Keratinocyte (primary cell): ENCODE data around the gene MOAP1. TPM values are rescaled to one million over a fixed set of nuclear protein-coding genes. Genes with fewer than 3 reads are reported as not detected.

Experiments
- DNase-seq: peaks from one replicate; pipeline ENCODE4 v3.0.0-alpha.2; 2011; ENCODE audit warnings: low read depth, missing footprints, low spot score
- FAIRE-seq: peaks from 2 replicates; lab custom pipeline; 2011; peaks lifted over from hg19 to GRCh38; lab: Jason Lieb, UNC
- H2AFZ ChIP-seq: 2 replicates; pipeline ENCODE4 v1.6.0; 2012; ENCODE audit warnings: low read length, control low read depth, inconsistent platforms; ENCODE audit not compliant: control insufficient read depth
- H3K27ac ChIP-seq: 2 replicates; pipeline ENCODE4 v1.5.1; 2011; ENCODE audit warnings: low read length; ENCODE audit not compliant: control insufficient read depth, insufficient read depth
- H3K27me3 ChIP-seq: 3 replicates; pipeline ENCODE4 v1.6.0; 2011; ENCODE audit warnings: low read length; ENCODE audit not compliant: control insufficient read depth, insufficient read depth; ENCODE audit errors: extremely low read depth
- H3K36me3 ChIP-seq, 2 experiments: 2 replicates in 1 of 2; 3 replicates in 1 of 2; pipeline ENCODE4 v1.5.1; 2011; ENCODE audit warnings: low read length in 2 of 2, mild to moderate bottlenecking in 1 of 2; ENCODE audit not compliant: control insufficient read depth in 2 of 2, insufficient read depth in 2 of 2; ENCODE audit errors: extremely low read depth in 1 of 2
- H3K4me1 ChIP-seq: 3 replicates; pipeline ENCODE4 v1.5.1; 2011; ENCODE audit warnings: low read length; ENCODE audit not compliant: control insufficient read depth, insufficient read depth; ENCODE audit errors: extremely low read depth
- H3K4me2 ChIP-seq: 3 replicates; pipeline ENCODE4 v1.6.0; 2011; ENCODE audit warnings: low read depth, low read length; ENCODE audit not compliant: control insufficient read depth, insufficient read depth; ENCODE audit errors: extremely low read depth
- H3K4me3 ChIP-seq, 3 experiments: fragments of 200-600 bp in 1 of 3; sonication (generic) in 1 of 3; 2 replicates in 2 of 3; 3 replicates in 1 of 3; pipeline ENCODE4 v1.5.1; 2011 to 2016; ENCODE audit warnings: low read length in 3 of 3, mild to moderate bottlenecking in 3 of 3, control low read depth in 2 of 3, inconsistent platforms in 1 of 3, low read depth in 1 of 3, mixed read lengths in 1 of 3, mixed run types in 1 of 3, moderate library complexity in 1 of 3; ENCODE audit not compliant: control insufficient read depth in 2 of 3, insufficient read depth in 2 of 3; ENCODE audit errors: extremely low read depth in 1 of 3
- H3K79me2 ChIP-seq: 2 replicates; pipeline ENCODE4 v1.6.0; 2012; ENCODE audit warnings: low read length; ENCODE audit not compliant: control insufficient read depth, insufficient read depth
- H3K9ac ChIP-seq: 3 replicates; pipeline ENCODE4 v1.6.0; 2011; ENCODE audit warnings: low read length; ENCODE audit not compliant: control insufficient read depth, insufficient read depth; ENCODE audit errors: extremely low read depth
- H3K9me1 ChIP-seq: 3 replicates; pipeline ENCODE4 v1.6.0; 2011; ENCODE audit warnings: low read length; ENCODE audit not compliant: control insufficient read depth, insufficient read depth; ENCODE audit errors: extremely low read depth
- H3K9me3 ChIP-seq: 2 replicates; pipeline ENCODE4 v1.5.1; 2012; ENCODE audit warnings: low read depth, low read length; ENCODE audit not compliant: control insufficient read depth
- H4K20me1 ChIP-seq: 3 replicates; pipeline ENCODE4 v1.6.0; 2011; ENCODE audit warnings: low read length; ENCODE audit not compliant: control insufficient read depth, insufficient read depth; ENCODE audit errors: extremely low read depth
- EZH2 ChIP-seq: IDR thresholded peaks from one replicate; pipeline ENCODE4 v1.6.1; 2012; ENCODE audit warnings: inconsistent platforms, mild to moderate bottlenecking, low read length, moderate library complexity
- dilution Hi-C: fragments of 300-500 bp; cut with MboI; formaldehyde crosslinking; loops from one replicate; pipeline ENCODE4 v1.7.0; 2020; ENCODE audit warnings: low sequenced_read_pairs; ENCODE audit not compliant: extremely low pct_ligation_motif_present
- polyA plus RNA-seq, 5 experiments: library from polyadenylated mRNA; depleted of rRNA in 3 of 5; stranded (reverse) in 3 of 5; stranded (forward) in 1 of 5; unstranded in 1 of 5; fragments of >200 nt; gene quantifications; 1 replicate in 1 of 5; 2 replicates in 3 of 5; 3 replicates in 1 of 5; pipeline versions ENCODE4 v1.2.1 to v1.2.3, GENCODE V29; 2011 to 2012; ENCODE audit warnings: missing spikeins in 2 of 5, low read depth in 1 of 5, low replicate concordance in 1 of 5
- TF ChIP-seq, protein P1 (sequence below), 3 experiments: IDR thresholded peaks in 1 of 3; conservative IDR thresholded peaks in 1 of 3; optimal IDR thresholded peaks in 1 of 3; 2 replicates in 2 of 3; 3 replicates in 1 of 3; pipeline versions ENCODE3 to v1.5.1; 2011; ENCODE audit warnings: low read length in 3 of 3, mild to moderate bottlenecking in 3 of 3, moderate library complexity in 2 of 3, control low read depth in 1 of 3, inconsistent platforms in 1 of 3; ENCODE audit not compliant: insufficient read depth in 2 of 3; ENCODE audit errors: extremely low read depth in 1 of 3

The MOAP1 gene
- polyA plus RNA-seq, 1 donor (not counting 4 experiments of a cell fraction or from before 2014, with no cell fraction given): 17.2 TPM

DNA sequence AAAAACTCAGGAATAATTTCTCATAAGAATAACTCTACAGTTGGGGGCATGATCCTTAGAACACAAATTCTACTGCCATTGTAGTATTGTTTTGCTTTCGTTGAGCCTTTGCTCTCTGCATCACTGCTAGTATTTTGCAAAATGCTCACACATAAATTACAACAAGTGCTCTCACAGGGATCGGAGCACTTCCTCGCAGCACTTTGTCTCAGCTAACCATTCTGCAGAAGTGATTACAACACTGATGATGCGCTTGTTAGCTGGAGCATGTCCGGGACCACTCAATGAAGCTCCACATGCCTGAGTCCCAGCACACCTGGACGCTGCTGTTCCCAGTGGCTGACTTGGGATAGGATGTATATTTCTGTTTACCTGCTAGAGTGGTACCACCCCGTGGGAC, 31.6 kb downstream of the MOAP1 start:
- no peaks in the 10 kb centered on the region for H4K20me1 ChIP-seq
- peaks cover 15% of the 10 kb centered on the region for H3K4me1 ChIP-seq
- no peaks in the 10 kb centered on the region for H3K9me3 ChIP-seq
- no peaks in the 10 kb centered on the region for H3K27me3 ChIP-seq
- H3K9ac ChIP-seq: no peak overlapping the region
- no peak for DNase-seq
- H3K36me3 ChIP-seq: no peaks in the 10 kb centered on the region
- no peaks in the 10 kb centered on the region for H3K9me1 ChIP-seq
- no peak for TF ChIP-seq EZH2
- TF ChIP-seq, protein P1, sequence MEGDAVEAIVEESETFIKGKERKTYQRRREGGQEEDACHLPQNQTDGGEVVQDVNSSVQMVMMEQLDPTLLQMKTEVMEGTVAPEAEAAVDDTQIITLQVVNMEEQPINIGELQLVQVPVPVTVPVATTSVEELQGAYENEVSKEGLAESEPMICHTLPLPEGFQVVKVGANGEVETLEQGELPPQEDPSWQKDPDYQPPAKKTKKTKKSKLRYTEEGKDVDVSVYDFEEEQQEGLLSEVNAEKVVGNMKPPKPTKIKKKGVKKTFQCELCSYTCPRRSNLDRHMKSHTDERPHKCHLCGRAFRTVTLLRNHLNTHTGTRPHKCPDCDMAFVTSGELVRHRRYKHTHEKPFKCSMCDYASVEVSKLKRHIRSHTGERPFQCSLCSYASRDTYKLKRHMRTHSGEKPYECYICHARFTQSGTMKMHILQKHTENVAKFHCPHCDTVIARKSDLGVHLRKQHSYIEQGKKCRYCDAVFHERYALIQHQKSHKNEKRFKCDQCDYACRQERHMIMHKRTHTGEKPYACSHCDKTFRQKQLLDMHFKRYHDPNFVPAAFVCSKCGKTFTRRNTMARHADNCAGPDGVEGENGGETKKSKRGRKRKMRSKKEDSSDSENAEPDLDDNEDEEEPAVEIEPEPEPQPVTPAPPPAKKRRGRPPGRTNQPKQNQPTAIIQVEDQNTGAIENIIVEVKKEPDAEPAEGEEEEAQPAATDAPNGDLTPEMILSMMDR (optimal IDR thresholded peaks at IDR 0.05 in 1 of 3, IDR thresholded peaks at IDR 0.05 in 1 of 3, conservative IDR thresholded peaks at IDR 0.05 in 1 of 3; ENCODE audit: extremely low read depth in 1 of 3, insufficient read depth in 2 of 3, low read length in 3 of 3): no peak
- H2AFZ ChIP-seq: no peak overlapping the region
- H3K4me2 ChIP-seq: no peak overlapping the region
- dilution Hi-C loops: no loop called here
- H3K79me2 ChIP-seq: no peaks in the 10 kb centered on the region
- H3K4me3 ChIP-seq: no peak overlapping the region
- H3K27ac ChIP-seq: no peak overlapping the region
- no peak for FAIRE-seq

DNA sequence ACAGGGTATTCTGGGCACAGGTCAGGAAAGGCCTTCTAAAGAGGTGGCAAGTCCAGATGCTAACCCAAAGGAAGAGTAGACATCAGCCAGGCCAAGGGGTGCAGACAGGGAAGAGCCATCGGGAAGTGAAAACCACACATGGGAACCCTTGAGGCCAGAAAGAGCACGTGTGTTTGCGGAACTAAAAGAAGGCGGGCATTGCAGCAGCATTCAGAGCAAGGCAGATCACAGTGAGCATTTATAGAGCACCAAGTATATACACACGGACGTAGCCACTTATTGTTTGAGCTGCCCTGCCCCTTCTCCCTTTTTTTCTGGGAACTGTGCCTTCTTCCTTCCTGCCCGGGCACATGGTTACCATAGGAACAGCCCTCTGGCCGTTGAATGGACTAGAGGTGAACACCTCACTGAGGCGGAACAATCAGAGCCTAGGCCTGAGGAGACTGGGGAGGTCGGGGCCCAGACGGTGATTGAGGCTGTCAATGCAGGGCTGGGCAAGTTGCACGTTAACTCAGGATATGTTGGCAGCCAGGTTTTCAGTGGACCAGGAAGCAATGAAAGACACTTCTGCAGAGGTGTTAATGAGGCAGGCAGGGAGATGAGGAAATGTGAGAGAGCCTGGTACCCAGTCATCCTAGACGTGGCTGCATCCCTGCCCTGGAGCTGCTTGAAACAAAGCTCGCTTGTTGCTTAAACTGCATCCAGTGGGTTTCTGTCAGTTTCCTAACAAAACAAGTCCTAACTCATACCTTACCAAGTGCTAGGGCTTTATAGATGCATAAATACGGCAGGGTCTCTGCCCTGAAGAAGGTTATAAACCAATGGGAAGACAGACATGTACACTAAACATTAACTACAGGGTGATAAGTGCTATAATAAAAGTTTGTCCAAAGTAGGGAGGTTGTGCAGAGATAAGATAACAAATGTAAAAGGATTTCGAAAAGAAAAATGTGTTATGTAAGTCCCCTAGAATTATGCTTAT, 34.2 kb downstream of the MOAP1 start:
- H3K9me1 ChIP-seq: no peaks in the 10 kb centered on the region
- H3K27me3 ChIP-seq: no peaks in the 10 kb centered on the region
- no peaks in the 10 kb centered on the region for H4K20me1 ChIP-seq
- no peaks in the 10 kb centered on the region for H3K9me3 ChIP-seq
- peaks cover 15% of the 10 kb centered on the region for H3K4me1 ChIP-seq
- H2AFZ ChIP-seq: peak overlapping the region; percentile 85
- H3K79me2 ChIP-seq: no peaks in the 10 kb centered on the region
- dilution Hi-C loops: no loop called here
- H3K27ac ChIP-seq: peak overlapping the region; percentile 76
- H3K36me3 ChIP-seq: no peaks in the 10 kb centered on the region
- H3K4me2 ChIP-seq: peak overlapping the region; percentile 62
- DNase-seq: peak; percentile 80
- TF ChIP-seq, protein P1 (optimal IDR thresholded peaks at IDR 0.05 in 1 of 3, IDR thresholded peaks at IDR 0.05 in 1 of 3, conservative IDR thresholded peaks at IDR 0.05 in 1 of 3; ENCODE audit: extremely low read depth in 1 of 3, insufficient read depth in 2 of 3, low read length in 3 of 3): no peak
- no peak for TF ChIP-seq EZH2
- peak overlapping the region; percentile 34 for H3K9ac ChIP-seq
- H3K4me3 ChIP-seq: peak overlapping the region in 1 of 3 experiments; percentile 19
- peak; percentile 91 for FAIRE-seq
